IMR-90 (cell line): ENCODE data around the gene COL27A1. TPM values are rescaled to one million over a fixed set of nuclear protein-coding genes. Genes with fewer than 3 reads are reported as not detected.

ENCODE experiments used
- ATAC-seq: fragments of 200-7000 bp; cut with Tn5 transposase; 2 replicates; pipeline ENCODE4 v1.9.1; 2020; ENCODE audit warnings: low read depth, mild to moderate bottlenecking, moderate library complexity
- BruUV-seq: library from RNA; stranded (reverse); fragments of 400-500 nt; replicated peaks from 2 replicates; lab custom pipeline; 2021; lab: Mats Ljungman, UMichigan
- CTCF ChIA-PET: fragments of 300-600 bp; formaldehyde crosslinking; extraction: SDS; loops from one replicate; lab custom pipeline; 2021; ENCODE audit warnings: antibody characterized with exemption; lab: Yijun Ruan, JAX
- POLR2A ChIA-PET: fragments of 300-600 bp; sonication (Branson Sonifier 250); formaldehyde crosslinking; loops from one replicate; lab custom pipeline; 2022; ENCODE audit warnings: antibody characterized with exemption; ENCODE audit not compliant: unreplicated experiment; lab: Charles Lee
- DNase-seq: peaks from one replicate; pipeline ENCODE4 v3.0.0; 2013
- H2AFZ ChIP-seq: replicated peaks from 2 replicates; pipeline ENCODE3; 2013; ENCODE audit warnings: low read length, mild to moderate bottlenecking; ENCODE audit not compliant: poor library complexity
- H2AK5ac ChIP-seq: 2 replicates; pipeline ENCODE4 v1.6.1; 2013; ENCODE audit warnings: low read depth, low read length, inconsistent platforms
- H2AK9ac ChIP-seq: replicated peaks from 2 replicates; pipeline ENCODE3; 2013; ENCODE audit warnings: mild to moderate bottlenecking, low read depth, low read length, moderate library complexity; ENCODE audit not compliant: poor library complexity
- H2BK120ac ChIP-seq: 2 replicates; pipeline ENCODE4 v1.6.1; 2013; ENCODE audit warnings: low read depth, low read length, inconsistent platforms
- H2BK15ac ChIP-seq: 3 replicates; pipeline ENCODE4 v1.6.1; 2013; ENCODE audit warnings: low read depth, low read length, inconsistent platforms
- H2BK20ac ChIP-seq: 2 replicates; pipeline ENCODE4 v1.6.1; 2013; ENCODE audit warnings: low read depth, mild to moderate bottlenecking, inconsistent platforms, low read length, moderate library complexity
- H2BK5ac ChIP-seq: 2 replicates; pipeline ENCODE4 v1.6.1; 2013; ENCODE audit warnings: mild to moderate bottlenecking, low read depth, low read length, inconsistent platforms; ENCODE audit not compliant: poor library complexity, severe bottlenecking
- H3K14ac ChIP-seq: replicated peaks from 2 replicates; pipeline ENCODE4 v1.6.1; 2013; ENCODE audit warnings: low read depth, low read length, inconsistent platforms
- H3K18ac ChIP-seq: 2 replicates; pipeline ENCODE4 v1.6.1; 2013; ENCODE audit warnings: low read depth, low read length, control low read depth
- H3K23ac ChIP-seq: 2 replicates; pipeline ENCODE4 v1.6.1; 2013; ENCODE audit warnings: low read depth, low read length, inconsistent platforms
- H3K27ac ChIP-seq: 2 replicates; pipeline ENCODE4 v1.5.1; 2013; ENCODE audit warnings: mild to moderate bottlenecking, control low read depth, low read length; ENCODE audit not compliant: insufficient read depth
- H3K27me3 ChIP-seq: 2 replicates; pipeline ENCODE4 v1.6.1; 2013; ENCODE audit warnings: low read length; ENCODE audit not compliant: control insufficient read depth, insufficient read depth
- H3K36me3 ChIP-seq: 2 replicates; pipeline ENCODE4 v1.6.1; 2013; ENCODE audit warnings: low read length, mixed read lengths; ENCODE audit not compliant: control insufficient read depth, insufficient read depth
- H3K4ac ChIP-seq: 2 replicates; pipeline ENCODE4 v1.6.1; 2013; ENCODE audit warnings: low read depth, low read length, inconsistent platforms
- H3K4me1 ChIP-seq: 2 replicates; pipeline ENCODE4 v1.6.1; 2013; ENCODE audit warnings: low read length, mixed read lengths; ENCODE audit not compliant: control insufficient read depth, insufficient read depth
- H3K4me2 ChIP-seq: 2 replicates; pipeline ENCODE4 v1.6.1; 2013; ENCODE audit warnings: low read depth, mild to moderate bottlenecking, control low read depth, low read length, moderate library complexity
- H3K4me3 ChIP-seq: 2 replicates; pipeline ENCODE4 v1.5.1; 2013; ENCODE audit warnings: low read depth, mild to moderate bottlenecking, control low read depth, low read length, moderate library complexity; ENCODE audit not compliant: insufficient read depth
- H3K56ac ChIP-seq: 2 replicates; pipeline ENCODE4 v1.6.1; 2013; ENCODE audit warnings: low read length, inconsistent platforms; ENCODE audit not compliant: insufficient read depth; ENCODE audit errors: extremely low read depth
- H3K79me1 ChIP-seq, 2 experiments: 2 replicates each; pipeline ENCODE4 v1.6.1; 2013; ENCODE audit warnings: low read length in 2 of 2, inconsistent platforms in 1 of 2, low read depth in 1 of 2
- H3K9ac ChIP-seq: 2 replicates; pipeline ENCODE4 v1.6.1; 2013; ENCODE audit warnings: low read depth, low read length, control low read depth
- H3K9me1 ChIP-seq: 2 replicates; pipeline ENCODE4 v1.6.1; 2013; ENCODE audit warnings: low read length, inconsistent platforms; ENCODE audit not compliant: insufficient read depth
- H3K9me3 ChIP-seq: 2 replicates; pipeline ENCODE4 v1.6.1; 2013; ENCODE audit warnings: low read length; ENCODE audit not compliant: control insufficient read depth, insufficient read depth
- H4K20me1 ChIP-seq: 2 replicates; pipeline ENCODE4 v1.6.1; 2013; ENCODE audit warnings: low read length, inconsistent platforms; ENCODE audit not compliant: insufficient read depth
- H4K5ac ChIP-seq: 2 replicates; pipeline ENCODE4 v1.6.1; 2013; ENCODE audit warnings: mild to moderate bottlenecking, low read depth, low read length, control low read depth
- H4K8ac ChIP-seq, 2 experiments: 2 replicates each; pipeline ENCODE4 v1.6.1; 2013; ENCODE audit warnings: low read depth in 2 of 2, low read length in 2 of 2, control low read depth in 1 of 2, inconsistent platforms in 1 of 2
- H4K91ac ChIP-seq: 2 replicates; pipeline ENCODE4 v1.6.1; 2013; ENCODE audit warnings: low read depth, low read length, inconsistent platforms; ENCODE audit not compliant: insufficient read depth
- BHLHE40 ChIP-seq: fragments of 150-350 bp; IDR thresholded peaks from 2 replicates; pipeline ENCODE4 v1.6.1; 2016; ENCODE audit warnings: mild to moderate bottlenecking, low read depth, low read length
- CEBPB ChIP-seq: IDR thresholded peaks from 2 replicates; pipeline ENCODE4 v1.6.1; 2012; ENCODE audit warnings: low read depth, low read length, improper control_type of control experiment
- CHD1 ChIP-seq: IDR thresholded peaks from 2 replicates; pipeline ENCODE4 v1.6.1; 2012; ENCODE audit warnings: low read depth, low read length, improper control_type of control experiment
- FOS ChIP-seq: fragments of 150-350 bp; IDR thresholded peaks from 2 replicates; pipeline ENCODE4 v1.6.1; 2016; ENCODE audit warnings: low read depth, low read length
- NFE2L2 ChIP-seq: fragments of 150-350 bp; IDR thresholded peaks from 2 replicates; pipeline ENCODE4 v1.6.1; 2016; ENCODE audit warnings: low read depth, mild to moderate bottlenecking, low read length
- POLR2A ChIP-seq: IDR thresholded peaks from 2 replicates; pipeline ENCODE4 v1.6.1; 2012; ENCODE audit warnings: mild to moderate bottlenecking, low read depth, low read length
- RAD21 ChIP-seq: IDR thresholded peaks from 2 replicates; pipeline ENCODE4 v1.6.1; 2012; ENCODE audit warnings: low read length, improper control_type of control experiment
- RCOR1 ChIP-seq: IDR thresholded peaks from 2 replicates; pipeline ENCODE4 v1.6.1; 2012; ENCODE audit warnings: mild to moderate bottlenecking, low read length, improper control_type of control experiment; ENCODE audit not compliant: insufficient replicate concordance
- RFX5 ChIP-seq: IDR thresholded peaks from 2 replicates; pipeline ENCODE4 v1.8.0; 2012; ENCODE audit warnings: low read depth, mild to moderate bottlenecking, low read length, moderate library complexity
- SMC3 ChIP-seq: fragments of 150-350 bp; IDR thresholded peaks from 2 replicates; pipeline ENCODE4 v1.6.1; 2016; ENCODE audit warnings: low read depth, mild to moderate bottlenecking, antibody characterized with exemption, low read length, moderate library complexity
- whole genome bisulfite sequencing, 2 experiments: methylation state at CpG; one replicate each; pipeline versions ENCODE4 v1.1.5 to v1.1.7; 2013; ENCODE audit warnings: missing lambda C conversion rate in 2 of 2; ENCODE audit not compliant: insufficient read length in 1 of 2; ENCODE audit errors: extremely low coverage in 2 of 2; 5-methylcytosine and 5-hydroxymethylcytosine counted together
- dilution Hi-C: fragments of 300-500 bp; cut with HindIII; formaldehyde crosslinking; loops from one replicate; pipeline ENCODE4 v1.14.3; 2018; ENCODE audit warnings: low sequenced_read_pairs; ENCODE audit not compliant: unreplicated experiment
- in situ Hi-C: fragments of 300-500 bp; cut with MboI; formaldehyde crosslinking; loops from 3 replicates; pipeline ENCODE4 v1.14.3; 2019; ENCODE audit warnings: low sequenced_read_pairs, inconsistent platforms, mixed read lengths
- intact Hi-C: fragments of 100-400 bp; cut with micrococcal nuclease; formaldehyde crosslinking; loops from 2 replicates; pipeline ENCODE4 v1.10.0; 2022
- polyA plus RNA-seq, 3 experiments: library from polyadenylated mRNA; depleted of rRNA; stranded (reverse); fragments of >200 nt; gene quantifications; 2 replicates each; pipeline ENCODE4 v1.2.3, GENCODE V29; 2012; ENCODE audit warnings: low replicate concordance in 1 of 3
- total RNA-seq: library from RNA; depleted of rRNA; stranded (reverse); fragments of >200 nt; gene quantifications from 2 replicates; pipeline ENCODE4 v1.2.3, GENCODE V29; 2012
- TF ChIP-seq, protein P1 (sequence below): fragments of 150-350 bp; IDR thresholded peaks from 2 replicates; pipeline ENCODE4 v1.6.1; 2017; ENCODE audit warnings: mild to moderate bottlenecking, antibody characterized with exemption, low read length, low read depth
- TF ChIP-seq, protein P2 (sequence below): conservative IDR thresholded peaks from 2 replicates; pipeline ENCODE4 v1.5.1; 2012; ENCODE audit warnings: mild to moderate bottlenecking, low read depth, low read length, improper control_type of control experiment
- TF ChIP-seq, protein P3 (sequence below): fragments of 150-350 bp; IDR thresholded peaks from 2 replicates; pipeline ENCODE4 v1.6.1; 2016; ENCODE audit warnings: low read depth, mild to moderate bottlenecking, low read length, moderate library complexity, borderline replicate concordance

The COL27A1 gene
- total and polyA plus RNA-seq, 2 of the 4 experiments (the other 2 are of a cell fraction): 3.2 to 18.3 TPM

DNA sequence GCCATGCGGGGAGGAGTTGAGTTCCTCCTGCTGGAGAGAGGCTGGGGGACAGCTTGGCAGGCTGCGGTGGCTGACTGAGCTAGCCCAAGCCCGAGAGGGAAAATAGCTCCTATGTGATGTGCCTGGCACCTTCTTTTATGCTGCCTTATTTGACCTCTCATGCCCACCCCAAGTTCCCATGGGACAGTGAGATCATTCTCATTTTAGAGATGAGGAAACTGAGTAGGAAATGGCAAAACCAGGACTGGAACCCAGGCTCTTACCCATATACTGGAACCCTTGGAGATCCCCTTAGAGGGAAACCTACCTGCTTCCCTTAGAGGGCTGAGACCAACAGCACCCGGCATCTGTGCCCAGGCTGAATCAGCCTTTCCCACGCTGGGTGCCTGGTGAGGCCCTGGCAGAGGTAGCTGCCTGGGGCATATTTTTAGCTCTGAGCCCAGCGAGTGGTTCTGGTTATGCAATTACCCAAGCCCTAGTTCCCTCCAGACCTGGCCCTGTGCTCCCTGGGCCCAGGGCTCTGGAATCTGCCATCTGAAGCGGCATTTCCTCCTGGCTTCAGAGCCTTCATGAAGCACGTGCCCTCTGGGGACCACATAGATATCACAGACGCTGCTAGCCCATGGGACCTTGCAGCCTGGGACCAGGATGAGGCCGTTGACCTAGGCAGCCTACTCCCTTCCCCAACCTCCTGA, 23.6 kb downstream of the COL27A1 start (continued):
- TF ChIP-seq CEBPB: no peak

DNA sequence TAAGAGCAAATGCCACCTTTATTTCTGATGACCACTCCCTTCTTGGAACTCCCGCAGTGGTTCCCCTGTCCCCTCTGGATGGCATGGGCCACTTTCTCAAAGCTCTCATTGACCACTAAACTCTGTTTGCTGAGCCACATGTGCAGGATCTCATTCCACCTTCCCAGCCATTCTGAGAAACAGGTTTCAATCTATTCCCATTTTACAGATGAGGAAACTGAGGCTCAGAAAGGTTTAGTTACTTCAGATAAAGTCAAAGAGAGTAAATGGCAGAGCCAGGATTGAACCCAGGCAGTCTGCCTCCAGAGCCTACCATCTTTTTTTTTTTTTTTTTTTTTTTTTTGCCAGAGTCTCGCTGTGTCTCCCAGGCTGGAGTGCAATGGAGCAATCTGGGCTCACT, 24.2 kb downstream of the COL27A1 start:
- 0 out of 2 replicates have a peak overlapping the region, but pooled peaks have one; percentile 5 for H4K91ac ChIP-seq
- no peak overlapping the region for H3K4me2 ChIP-seq
- no peak overlapping the region for H4K5ac ChIP-seq
- no peak overlapping the region for H2BK5ac ChIP-seq
- H3K23ac ChIP-seq: no peak overlapping the region
- no peak overlapping the region for H2AK5ac ChIP-seq
- peaks cover 4% of the 10 kb centered on the region for H4K20me1 ChIP-seq
- intact Hi-C loops: no loop called here
- no TSS peak for BruUV-seq
- no peak overlapping the region for H4K8ac ChIP-seq
- H3K18ac ChIP-seq: no peak overlapping the region
- DNase-seq (no peak), ATAC-seq (no peak)
- H3K36me3 ChIP-seq: 0 out of 2 replicates have a peak, but pooled peaks cover 4% of the 10 kb centered on the region
- H3K4me3 ChIP-seq: no peak overlapping the region
- H2BK15ac ChIP-seq: no peak overlapping the region
- no peak overlapping the region for H3K9ac ChIP-seq
- ChIA-PET POLR2A (no interaction called here), CTCF (interaction anchor here (0.6 kb wide), 1 partner anchor 556 kb away, joined by 3 read pairs; no protein-coding TSS in a partner anchor)
- no peak overlapping the region for H2BK120ac ChIP-seq
- no peaks in the 10 kb centered on the region for H3K27me3 ChIP-seq
- H3K4ac ChIP-seq: peak overlapping the region; percentile 52; the same call in 1 of the 2 replicates
- dilution Hi-C loops: no loop called here
- no peak overlapping the region for H2AFZ ChIP-seq
- no peak overlapping the region for H3K56ac ChIP-seq
- no CpG with 5 or more reads among the region's 2 CpGs for WGBS, 2 experiments
- in situ Hi-C loops: no loop called here
- H3K9me1 ChIP-seq: peaks cover 47% of the 10 kb centered on the region
- H3K14ac ChIP-seq: no peak overlapping the region
- peaks cover 12 to 70% of the 10 kb centered on the region in 2 experiments for H3K79me1 ChIP-seq
- H3K27ac ChIP-seq: no peak overlapping the region
- H3K4me1 ChIP-seq: peaks cover 56% of the 10 kb centered on the region
- no peak overlapping the region for H2AK9ac ChIP-seq
- no peaks in the 10 kb centered on the region for H3K9me3 ChIP-seq
- H2BK20ac ChIP-seq: no peak overlapping the region
- TF ChIP-seq POLR2A (no peak), RFX5 (no peak), CHD1 (no peak), NFE2L2 (no peak), FOS (no peak), SMC3 (no peak), RAD21 (no peak), BHLHE40 (no peak), RCOR1 (no peak)
- TF ChIP-seq, protein P1, sequence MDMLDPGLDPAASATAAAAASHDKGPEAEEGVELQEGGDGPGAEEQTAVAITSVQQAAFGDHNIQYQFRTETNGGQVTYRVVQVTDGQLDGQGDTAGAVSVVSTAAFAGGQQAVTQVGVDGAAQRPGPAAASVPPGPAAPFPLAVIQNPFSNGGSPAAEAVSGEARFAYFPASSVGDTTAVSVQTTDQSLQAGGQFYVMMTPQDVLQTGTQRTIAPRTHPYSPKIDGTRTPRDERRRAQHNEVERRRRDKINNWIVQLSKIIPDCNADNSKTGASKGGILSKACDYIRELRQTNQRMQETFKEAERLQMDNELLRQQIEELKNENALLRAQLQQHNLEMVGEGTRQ: no peak
- TF ChIP-seq, protein P2, sequence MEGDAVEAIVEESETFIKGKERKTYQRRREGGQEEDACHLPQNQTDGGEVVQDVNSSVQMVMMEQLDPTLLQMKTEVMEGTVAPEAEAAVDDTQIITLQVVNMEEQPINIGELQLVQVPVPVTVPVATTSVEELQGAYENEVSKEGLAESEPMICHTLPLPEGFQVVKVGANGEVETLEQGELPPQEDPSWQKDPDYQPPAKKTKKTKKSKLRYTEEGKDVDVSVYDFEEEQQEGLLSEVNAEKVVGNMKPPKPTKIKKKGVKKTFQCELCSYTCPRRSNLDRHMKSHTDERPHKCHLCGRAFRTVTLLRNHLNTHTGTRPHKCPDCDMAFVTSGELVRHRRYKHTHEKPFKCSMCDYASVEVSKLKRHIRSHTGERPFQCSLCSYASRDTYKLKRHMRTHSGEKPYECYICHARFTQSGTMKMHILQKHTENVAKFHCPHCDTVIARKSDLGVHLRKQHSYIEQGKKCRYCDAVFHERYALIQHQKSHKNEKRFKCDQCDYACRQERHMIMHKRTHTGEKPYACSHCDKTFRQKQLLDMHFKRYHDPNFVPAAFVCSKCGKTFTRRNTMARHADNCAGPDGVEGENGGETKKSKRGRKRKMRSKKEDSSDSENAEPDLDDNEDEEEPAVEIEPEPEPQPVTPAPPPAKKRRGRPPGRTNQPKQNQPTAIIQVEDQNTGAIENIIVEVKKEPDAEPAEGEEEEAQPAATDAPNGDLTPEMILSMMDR: no peak
- TF ChIP-seq, protein P3, sequence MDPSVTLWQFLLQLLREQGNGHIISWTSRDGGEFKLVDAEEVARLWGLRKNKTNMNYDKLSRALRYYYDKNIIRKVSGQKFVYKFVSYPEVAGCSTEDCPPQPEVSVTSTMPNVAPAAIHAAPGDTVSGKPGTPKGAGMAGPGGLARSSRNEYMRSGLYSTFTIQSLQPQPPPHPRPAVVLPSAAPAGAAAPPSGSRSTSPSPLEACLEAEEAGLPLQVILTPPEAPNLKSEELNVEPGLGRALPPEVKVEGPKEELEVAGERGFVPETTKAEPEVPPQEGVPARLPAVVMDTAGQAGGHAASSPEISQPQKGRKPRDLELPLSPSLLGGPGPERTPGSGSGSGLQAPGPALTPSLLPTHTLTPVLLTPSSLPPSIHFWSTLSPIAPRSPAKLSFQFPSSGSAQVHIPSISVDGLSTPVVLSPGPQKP: no peak
